ENCODE data around the gene FAM3A. TPM values are rescaled to one million over a fixed set of nuclear protein-coding genes. Genes with fewer than 3 reads are reported as not detected.

The FAM3A gene
- total and polyA plus RNA-seq, 9 of the 15 experiments (the other 6 are each of a cell fraction or from before 2014, with no cell fraction given), result 0.75 to 70.6 (median 27.0) TPM

- in situ Hi-C loops (cut with MboI), result no loop called here
- no peak for FAIRE-seq
- POLR2A ChIA-PET, result interaction anchor here (0.9 to 1.8 kb wide), 4 partner anchors 9 to 58 kb away, joined by 3 to 10 read pairs (median 5); partner anchors contain the start of gene SLC10A3
These were observed 42.3 kb downstream of the FAM3A start for GRCh38 chrX:154473683-154474082.

More at GRCh38 chrX:154473683-154474082, 42.3 kb downstream of the FAM3A start:
- ATAC-seq, result no peak
- no peaks in the 10 kb centered on the region for H3K27me3 ChIP-seq (ENCODE audit: control insufficient read depth in 2 of 2, insufficient read depth in 2 of 2, low read length in 2 of 2)
- H3K4me1 ChIP-seq (replicated peaks in 1 of 2; ENCODE audit: control insufficient read depth in 2 of 2, insufficient read depth in 2 of 2, low read length in 2 of 2), result peaks cover 9 to 17% of the 10 kb centered on the region in 2 experiments; a peak in 4 of 5 replicates
- no peaks in the 10 kb centered on the region for H3K9me3 ChIP-seq (replicated peaks; ENCODE audit: control insufficient read depth, insufficient read depth, low read depth, low read length)
- H2AFZ ChIP-seq (ENCODE audit: low read depth, low read length), result no peak overlapping the region
- no peak overlapping the region for H3K4me3 ChIP-seq
- CTCF ChIA-PET (ENCODE audit: low intra/inter-chr PET ratio), result no interaction called here
- WGBS (ENCODE audit: insufficient coverage, low coverage, missing lambda C conversion rate), result 74% methylated on average over 7 of the region's 7 CpGs
- no peak overlapping the region for H3K4me2 ChIP-seq (ENCODE audit: insufficient read depth, low read length)
- DNase-seq (ENCODE audit: extremely low read depth in 1 of 4, low spot score in 3 of 4), result no peak
- H3K36me3 ChIP-seq (ENCODE audit: control insufficient read depth, insufficient read depth, low read length), result peaks cover 39% of the 10 kb centered on the region; the same call in 2 of the 3 replicates
- H4K20me1 ChIP-seq (replicated peaks; ENCODE audit: control insufficient read depth, insufficient read depth, low read length), result no peaks in the 10 kb centered on the region
- H3K9me1 ChIP-seq (ENCODE audit: control insufficient read depth, insufficient read depth, low read length), result no peaks in the 10 kb centered on the region
- no peak for TF ChIP-seq RREB1 (CRISPR knock-in tag; IDR thresholded peaks at IDR 0.05)
- TF ChIP-seq, protein P1, sequence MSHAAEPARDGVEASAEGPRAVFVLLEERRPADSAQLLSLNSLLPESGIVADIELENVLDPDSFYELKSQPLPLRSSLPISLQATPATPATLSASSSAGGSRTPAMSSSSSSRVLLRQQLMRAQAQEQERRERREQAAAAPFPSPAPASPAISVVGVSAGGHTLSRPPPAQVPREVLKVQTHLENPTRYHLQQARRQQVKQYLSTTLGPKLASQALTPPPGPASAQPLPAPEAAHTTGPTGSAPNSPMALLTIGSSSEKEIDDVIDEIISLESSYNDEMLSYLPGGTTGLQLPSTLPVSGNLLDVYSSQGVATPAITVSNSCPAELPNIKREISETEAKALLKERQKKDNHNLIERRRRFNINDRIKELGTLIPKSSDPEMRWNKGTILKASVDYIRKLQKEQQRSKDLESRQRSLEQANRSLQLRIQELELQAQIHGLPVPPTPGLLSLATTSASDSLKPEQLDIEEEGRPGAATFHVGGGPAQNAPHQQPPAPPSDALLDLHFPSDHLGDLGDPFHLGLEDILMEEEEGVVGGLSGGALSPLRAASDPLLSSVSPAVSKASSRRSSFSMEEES (CRISPR knock-in tag; IDR thresholded peaks at IDR 0.05), result no peak
- TF ChIP-seq MTF1 (CRISPR knock-in tag; IDR thresholded peaks at IDR 0.05; ENCODE audit: borderline replicate concordance), result no peak
- TF ChIP-seq SNRNP70 (optimal IDR thresholded peaks at IDR 0.05; ENCODE audit: low read depth, low read length), result no peak
- no peak for TF ChIP-seq ZFPM2 (CRISPR knock-in tag; IDR thresholded peaks at IDR 0.05)
- no peak overlapping the region for H3K9ac ChIP-seq (ENCODE audit: insufficient read depth in 1 of 2, low read depth in 2 of 2, low read length in 2 of 2)
- BruUV-seq (replicated peaks), result no TSS peak
- H3K27ac ChIP-seq (ENCODE audit: extremely low read depth, low read depth, low read length), result no peak overlapping the region
- peaks cover 11% of the 10 kb centered on the region for H3K79me2 ChIP-seq (ENCODE audit: control insufficient read depth, insufficient read depth, low read length)
- intact Hi-C loops (cut with micrococcal nuclease), result no loop called here
